Spinal cord (tissue), 10 donors: ENCODE data around the gene ZACN. TPM values are rescaled to one million over a fixed set of nuclear protein-coding genes. Genes with fewer than 3 reads are reported as not detected.
"Not testable (repeated sequence)": the region's sequence is repeated elsewhere in the genome, so short reads cannot be mapped to it uniquely, and the experiment has no call there.

Experiments used
- DNase-seq, 6 donors: peaks; one replicate each; pipeline versions ENCODE4 v3.0.0 to v3.0.0-alpha.2; 2013 to 2015; ENCODE audit warnings: low spot score in 6 of 6, low read depth in 4 of 6
- H3K27ac ChIP-seq: one replicate; pipeline ENCODE4 v1.5.1; 2013; ENCODE audit warnings: low read depth, low read length, control low read depth
- H3K27me3 ChIP-seq: one replicate; pipeline ENCODE4 v1.6.1; 2013; ENCODE audit warnings: low read length; ENCODE audit not compliant: control insufficient read depth, insufficient read depth
- H3K36me3 ChIP-seq: one replicate; pipeline ENCODE4 v1.6.1; 2013; ENCODE audit warnings: low read length; ENCODE audit not compliant: control insufficient read depth, insufficient read depth
- H3K4me1 ChIP-seq: one replicate; pipeline ENCODE4 v1.6.1; 2013; ENCODE audit warnings: low read length; ENCODE audit not compliant: control insufficient read depth, insufficient read depth
- H3K4me3 ChIP-seq: one replicate; pipeline ENCODE4 v1.5.1; 2013; ENCODE audit warnings: low read depth, low read length, control low read depth
- H3K9me3 ChIP-seq: one replicate; pipeline ENCODE4 v1.6.1; 2013; ENCODE audit warnings: low read length; ENCODE audit not compliant: control insufficient read depth, insufficient read depth
- WGBS: methylation state at CpG from one replicate; pipeline ENCODE4 v1.1.5; 2013; ENCODE audit warnings: missing lambda C conversion rate; ENCODE audit not compliant: insufficient coverage; 5-methylcytosine and 5-hydroxymethylcytosine counted together
- polyA plus RNA-seq, 2 donors: library from polyadenylated mRNA; unstranded; fragments of 120-200 nt; gene quantifications; one replicate each; pipeline ENCODE4 v1.2.1, GENCODE V29; 2013; ENCODE audit not compliant: insufficient read length in 2 of 2
- total RNA-seq, 2 donors: library from RNA; depleted of rRNA in 1 of 2; stranded (reverse); fragments of 120-200 nt in 1 of 2; fragments of >200 nt in 1 of 2; gene quantifications; one replicate each; pipeline versions ENCODE4 v1.2.3 to v1.2.4, GENCODE V29; 2013 to 2014
- donor health status: healthy.

Gene ZACN
- total and polyA plus RNA-seq, 4 donors, result 49.6 to 59.0 TPM; not detected in 2

DNA sequence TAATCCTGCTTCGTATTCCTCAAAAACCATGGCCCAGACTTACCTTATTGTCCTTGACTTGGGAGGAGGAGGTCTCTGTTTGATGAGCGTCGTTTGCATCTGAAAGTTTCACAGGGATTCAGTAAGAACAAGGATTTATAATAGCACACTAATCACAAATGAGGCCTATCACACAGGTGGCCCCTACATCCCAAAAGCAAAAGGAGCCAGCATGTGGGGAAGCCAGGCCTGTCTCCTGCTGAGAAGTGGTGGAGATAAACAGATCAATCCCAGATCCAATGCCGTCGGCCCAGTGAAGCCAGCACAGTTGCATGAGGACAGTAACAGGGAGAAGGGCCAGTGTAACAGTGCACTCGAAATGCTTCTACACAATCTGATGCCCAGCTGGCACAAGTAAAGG is 38.6 kb upstream of the ZACN start:
- H3K4me1 ChIP-seq, result peaks cover 8% of the 10 kb centered on the region
- H3K27me3 ChIP-seq, result no peaks in the 10 kb centered on the region
- H3K9me3 ChIP-seq, result no peaks in the 10 kb centered on the region
- no peak for DNase-seq
- no peak overlapping the region for H3K27ac ChIP-seq
- H3K4me3 ChIP-seq, result no peak overlapping the region
- peaks cover 76% of the 10 kb centered on the region for H3K36me3 ChIP-seq
- 43% methylated on average over 2 of the region's 6 CpGs for WGBS

DNA sequence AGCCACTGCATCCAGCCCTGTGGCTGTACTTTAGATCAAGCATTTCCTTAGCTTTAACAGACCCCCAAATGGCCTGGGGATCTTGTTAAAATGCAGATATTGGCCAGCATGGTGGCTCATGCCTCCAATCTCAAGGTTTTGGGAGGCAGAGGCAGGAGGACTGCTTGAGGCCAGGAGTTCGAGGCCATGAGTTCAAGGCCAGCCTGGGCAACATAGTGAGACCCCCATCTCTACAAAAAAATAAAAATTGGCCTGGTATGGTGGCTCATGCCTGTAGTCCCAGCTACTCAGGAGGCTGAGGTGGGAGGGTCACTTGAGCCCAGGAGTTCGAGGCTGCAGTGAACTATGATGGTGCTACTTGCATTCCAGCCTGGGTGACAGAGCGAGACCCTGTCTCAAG is 36.1 kb upstream of the ZACN start:
- not testable (repeated sequence) for H3K9me3 ChIP-seq, H3K4me3 ChIP-seq, H3K27ac ChIP-seq, H3K27me3 ChIP-seq, H3K4me1 ChIP-seq, DNase-seq
- 100% methylated on average over 3 of the region's 3 CpGs for WGBS
- H3K36me3 ChIP-seq, result peaks cover 91% of the 10 kb centered on the region

GRCh38 chr17:76044475-76045007 is 34.4 kb upstream of the ZACN start:
- H3K36me3 ChIP-seq, result peaks cover 91% of the 10 kb centered on the region
- not testable (repeated sequence) for H3K9me3 ChIP-seq, H3K4me1 ChIP-seq, H3K27me3 ChIP-seq, H3K4me3 ChIP-seq, H3K27ac ChIP-seq, DNase-seq
- WGBS, result 69% methylated on average over 9 of the region's 11 CpGs

DNA sequence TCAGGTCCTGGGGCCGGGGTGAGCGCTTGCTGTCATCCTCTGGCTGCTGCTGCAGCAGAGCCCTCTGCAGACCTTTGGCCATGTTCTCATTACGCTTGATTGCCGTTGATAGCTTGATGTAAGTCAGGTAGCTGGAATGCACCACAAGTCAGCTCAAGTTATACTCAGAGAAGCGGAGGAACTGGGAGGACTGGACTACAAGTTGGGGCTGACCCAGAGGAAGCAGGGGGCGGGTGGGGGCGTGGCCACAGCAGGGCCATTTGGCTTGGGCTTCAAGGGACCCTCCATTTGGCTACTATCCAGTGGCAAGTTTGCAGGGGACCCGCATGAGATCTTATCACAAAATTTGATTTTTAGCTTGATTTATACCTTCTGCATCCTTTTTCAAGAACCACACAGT is 32.9 kb upstream of the ZACN start:
- no peaks in the 10 kb centered on the region for H3K4me1 ChIP-seq
- 91% methylated on average over 7 of the region's 8 CpGs for WGBS
- no peaks in the 10 kb centered on the region for H3K9me3 ChIP-seq
- H3K36me3 ChIP-seq, result peaks cover 88% of the 10 kb centered on the region
- H3K27me3 ChIP-seq, result no peaks in the 10 kb centered on the region
- no peak overlapping the region for H3K4me3 ChIP-seq
- no peak overlapping the region for H3K27ac ChIP-seq
- no peak for DNase-seq

DNA sequence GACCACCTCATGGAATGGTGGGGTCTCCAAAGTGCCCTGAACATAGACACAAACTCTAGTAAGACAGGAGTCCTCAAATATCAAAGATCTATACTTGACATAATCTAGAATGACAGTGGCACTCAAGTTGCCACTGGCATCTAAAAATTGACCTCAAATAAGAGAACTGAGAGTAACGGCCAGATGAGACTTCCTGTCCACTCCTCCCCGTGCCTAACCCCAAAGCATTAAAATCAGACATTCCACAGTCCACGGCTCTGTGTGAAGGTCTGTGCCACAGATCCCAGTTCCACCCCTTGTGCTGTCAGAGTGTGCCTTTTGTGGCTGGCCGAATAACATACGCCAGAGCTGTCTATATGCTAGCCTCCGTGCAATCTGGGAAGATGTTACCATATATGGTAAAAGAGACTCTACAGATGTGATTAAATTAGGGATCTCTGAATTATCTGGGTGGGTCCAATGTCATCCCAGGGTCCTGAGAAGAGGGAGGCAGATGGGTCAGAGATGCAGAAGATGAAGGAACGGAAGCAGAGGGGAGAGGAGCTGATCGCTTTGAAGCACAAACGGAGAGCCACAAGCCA is 30.9 kb upstream of the ZACN start:
- Histone ChIP-seq H3K27me3 (no peaks in the 10 kb centered on the region), H3K9me3 (no peaks in the 10 kb centered on the region), H3K4me3 (no peak overlapping the region), H3K4me1 (no peaks in the 10 kb centered on the region), H3K36me3 (peaks cover 77% of the 10 kb centered on the region), H3K27ac (no peak overlapping the region)
- no peak for DNase-seq
- WGBS, result 91% methylated on average over 9 of the region's 9 CpGs

DNA sequence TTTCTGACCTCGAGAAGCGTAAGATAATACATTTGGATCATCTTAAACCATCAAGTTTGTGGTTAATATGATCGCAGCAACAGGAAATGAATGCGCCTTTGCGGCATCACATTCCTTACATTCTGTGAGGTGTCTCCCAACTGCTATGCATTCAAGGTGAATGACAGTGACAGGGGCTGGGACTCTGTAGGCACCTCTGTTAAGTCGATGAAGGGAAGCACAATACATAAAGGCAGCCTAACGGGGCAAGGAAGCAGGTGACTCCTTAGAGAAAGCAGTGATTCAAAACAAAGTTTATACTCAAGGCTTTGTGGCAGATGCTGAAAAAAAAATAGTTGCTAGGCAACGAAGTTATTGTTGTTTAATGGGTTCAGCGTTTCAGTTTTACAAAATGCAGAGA is 30.3 kb upstream of the ZACN start:
- no peak for DNase-seq
- 83% methylated on average over 4 of the region's 9 CpGs for WGBS
- Histone ChIP-seq H3K36me3 (peaks cover 77% of the 10 kb centered on the region), H3K4me1 (no peaks in the 10 kb centered on the region), H3K9me3 (no peaks in the 10 kb centered on the region), H3K4me3 (no peak overlapping the region), H3K27me3 (no peaks in the 10 kb centered on the region), H3K27ac (no peak overlapping the region)

- no peaks in the 10 kb centered on the region for H3K27me3 ChIP-seq
- WGBS, result 85% methylated on average over 2 of the region's 3 CpGs
- no peaks in the 10 kb centered on the region for H3K9me3 ChIP-seq
- H3K27ac ChIP-seq, result no peak overlapping the region
- DNase-seq, result no peak
- H3K4me1 ChIP-seq, result no peaks in the 10 kb centered on the region
- peaks cover 74% of the 10 kb centered on the region for H3K36me3 ChIP-seq
- no peak overlapping the region for H3K4me3 ChIP-seq
Observed at GRCh38 chr17:76049239-76049638, 29.7 kb upstream of the ZACN start.

DNA sequence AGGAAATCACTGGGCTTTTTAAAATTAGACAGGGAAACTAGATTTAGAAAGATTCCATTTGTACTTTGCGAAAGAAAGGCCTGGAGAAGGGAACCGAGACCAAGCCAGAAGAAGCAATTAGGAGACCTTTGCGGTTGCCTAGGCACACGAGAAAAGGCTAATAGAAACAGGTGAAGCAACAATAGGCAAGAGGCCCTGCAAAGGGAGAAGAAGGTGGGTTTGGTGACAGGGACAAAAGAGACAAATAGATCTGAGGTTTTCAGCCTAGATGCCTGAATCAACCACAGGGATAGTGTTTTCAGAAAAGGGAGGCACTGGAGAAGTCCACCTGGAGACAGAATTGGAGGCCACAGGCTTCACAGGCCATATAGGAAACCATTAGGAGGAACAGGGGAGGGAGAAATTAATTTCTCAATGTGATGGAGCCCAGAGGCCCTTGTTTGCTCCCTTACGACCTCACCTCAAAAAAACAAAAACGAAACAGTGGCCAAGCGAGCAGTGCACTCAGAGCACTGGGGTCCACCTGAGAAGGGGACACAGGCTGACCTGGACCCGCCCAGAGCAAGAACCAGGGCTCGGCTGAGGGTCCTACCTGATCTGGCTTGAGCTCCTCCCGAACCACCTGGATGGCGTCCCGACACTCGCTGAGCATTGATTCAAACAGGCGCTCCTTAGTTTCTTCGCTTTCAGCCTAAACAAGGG is 29.0 kb upstream of the ZACN start:
- Histone ChIP-seq H3K27me3 (no peaks in the 10 kb centered on the region), H3K36me3 (peaks cover 74% of the 10 kb centered on the region), H3K4me1 (no peaks in the 10 kb centered on the region), H3K9me3 (no peaks in the 10 kb centered on the region), H3K4me3 (no peak overlapping the region), H3K27ac (no peak overlapping the region)
- 83% methylated on average over 15 of the region's 15 CpGs for WGBS
- no peak for DNase-seq

GRCh38 chr17:76050538-76051467 is 28.2 kb upstream of the ZACN start:
- H3K27ac ChIP-seq, result no peak overlapping the region

More at GRCh38 chr17:76050538-76051467, 28.2 kb upstream of the ZACN start:
- no peaks in the 10 kb centered on the region for H3K4me1 ChIP-seq
- DNase-seq, result no peak
- H3K36me3 ChIP-seq, result peaks cover 73% of the 10 kb centered on the region
- H3K27me3 ChIP-seq, result no peaks in the 10 kb centered on the region
- 92% methylated on average over 2 of the region's 11 CpGs for WGBS
- H3K4me3 ChIP-seq, result no peak overlapping the region
- H3K9me3 ChIP-seq, result no peaks in the 10 kb centered on the region
